ENCODE data around the gene SMAD4. TPM values are rescaled to one million over a fixed set of nuclear protein-coding genes. Genes with fewer than 3 reads are reported as not detected.
"Not testable (repeated sequence)": the region's sequence is repeated elsewhere in the genome, so short reads cannot be mapped to it uniquely, and the experiment has no call there.

SMAD4 gene
- total and polyA plus RNA-seq, 2 donors (not counting 3 experiments of a cell fraction or from before 2014, with no cell fraction given): 63.5 to 82.8 TPM

DNA sequence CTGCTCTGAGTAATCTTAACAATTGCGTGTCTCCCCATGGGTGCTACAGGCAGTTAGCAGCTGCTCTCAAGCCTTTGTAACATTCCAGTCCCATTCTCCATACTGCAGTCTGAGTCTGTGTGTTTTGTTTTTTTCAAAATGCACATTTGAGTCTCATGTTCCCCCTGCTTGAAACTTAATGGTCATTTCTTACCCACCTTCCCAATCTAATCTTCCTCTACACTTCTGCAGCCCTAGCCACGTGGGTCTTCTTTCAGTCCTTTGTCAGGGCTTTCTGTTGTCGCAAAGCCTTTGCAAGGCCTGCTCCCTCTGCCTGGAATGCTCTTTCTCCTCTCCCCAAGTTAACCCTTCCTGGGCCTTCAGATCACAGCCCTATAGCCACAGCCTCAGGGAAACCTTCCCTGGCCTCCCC lies 37.7 kb upstream of the SMAD4 start:
- dilution Hi-C loops (cut with MboI; ENCODE audit: extremely low pct_ligation_motif_present, low sequenced_read_pairs): no loop called here
- intact Hi-C loops (cut with micrococcal nuclease): no loop called here
- FAIRE-seq (no peak), DNase-seq (ENCODE audit: low read depth, low spot score) (no peak)
- Histone ChIP-seq H3K4me2 (ENCODE audit: insufficient read depth, low read length) (no peak overlapping the region), H3K9ac (replicated peaks; ENCODE audit: extremely low read depth, insufficient read depth, low read length) (no peak overlapping the region), H3K9me1 (replicated peaks; ENCODE audit: control insufficient read depth, extremely low read depth, insufficient read depth, low read length) (no peaks in the 10 kb centered on the region), H3K79me2 (ENCODE audit: control insufficient read depth, insufficient read depth, low read length) (no peaks in the 10 kb centered on the region), H3K36me3 (ENCODE audit: control insufficient read depth in 2 of 2, extremely low read depth in 1 of 2, insufficient read depth in 2 of 2, low read length in 2 of 2) (no peaks in the 10 kb centered on the region), H3K4me1 (ENCODE audit: control insufficient read depth, extremely low read depth, insufficient read depth, low read length) (no peaks in the 10 kb centered on the region), H2AFZ (ENCODE audit: low read depth, low read length) (no peak overlapping the region), H3K4me3 (replicated peaks in 1 of 3; ENCODE audit: insufficient read depth in 1 of 3, low read depth in 1 of 3, low read length in 3 of 3) (no peak overlapping the region), H3K27me3 (ENCODE audit: control insufficient read depth in 2 of 2, insufficient read depth in 2 of 2, low read length in 2 of 2) (no peaks in the 10 kb centered on the region), H3K9me3 (replicated peaks; ENCODE audit: control insufficient read depth, insufficient read depth, low read length) (no peaks in the 10 kb centered on the region), H3K27ac (ENCODE audit: insufficient read depth, low read depth, low read length) (no peak overlapping the region), H4K20me1 (replicated peaks; ENCODE audit: control insufficient read depth, extremely low read depth, insufficient read depth, low read length) (no peaks in the 10 kb centered on the region)
- TF ChIP-seq POLR2A (IDR thresholded peaks at IDR 0.05; ENCODE audit: low read depth, low read length) (no peak), MYC (IDR thresholded peaks at IDR 0.05; ENCODE audit: low read depth, low read length) (no peak), FOS (IDR thresholded peaks at IDR 0.05; ENCODE audit: borderline replicate concordance, insufficient read depth, low read length) (no peak), POLR2AphosphoS5 (IDR thresholded peaks at IDR 0.05; ENCODE audit: insufficient read depth, low read depth, low read length) (no peak)
- no TSS peak for BruUV-seq (replicated peaks)
- POLR2A ChIA-PET: no interaction called here
- CTCF ChIA-PET: no interaction called here

DNA sequence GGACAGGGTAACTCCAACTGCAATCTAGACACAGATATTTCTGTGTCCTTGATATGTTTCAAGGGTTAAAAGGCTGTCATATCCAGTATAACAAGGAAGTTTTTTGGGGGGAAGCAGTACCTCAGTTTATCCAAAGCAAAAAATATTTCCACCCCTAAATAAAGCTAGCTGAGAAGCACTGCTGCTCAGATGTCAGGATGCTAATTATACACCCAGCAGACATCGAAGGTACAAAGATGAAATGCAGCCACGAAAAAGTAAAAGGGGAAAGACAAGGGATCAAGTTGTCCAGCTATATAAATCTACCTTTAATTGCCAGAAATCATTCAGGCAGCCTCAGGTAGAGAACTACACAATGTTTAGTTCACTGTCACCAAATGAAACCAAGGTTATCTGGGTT lies 36.0 kb upstream of the SMAD4 start:
- Histone ChIP-seq H3K9me3 (replicated peaks; ENCODE audit: control insufficient read depth, insufficient read depth, low read length) (no peaks in the 10 kb centered on the region), H3K4me2 (ENCODE audit: insufficient read depth, low read length) (no peak overlapping the region), H3K9ac (replicated peaks; ENCODE audit: extremely low read depth, insufficient read depth, low read length) (no peak overlapping the region), H3K27ac (ENCODE audit: insufficient read depth, low read depth, low read length) (no peak overlapping the region), H3K4me1 (ENCODE audit: control insufficient read depth, extremely low read depth, insufficient read depth, low read length) (no peaks in the 10 kb centered on the region), H3K4me3 (replicated peaks in 1 of 3; ENCODE audit: insufficient read depth in 1 of 3, low read depth in 1 of 3, low read length in 3 of 3) (no peak overlapping the region), H3K79me2 (ENCODE audit: control insufficient read depth, insufficient read depth, low read length) (no peaks in the 10 kb centered on the region), H3K9me1 (replicated peaks; ENCODE audit: control insufficient read depth, extremely low read depth, insufficient read depth, low read length) (no peaks in the 10 kb centered on the region), H2AFZ (ENCODE audit: low read depth, low read length) (no peak overlapping the region), H3K27me3 (ENCODE audit: control insufficient read depth in 2 of 2, insufficient read depth in 2 of 2, low read length in 2 of 2) (no peaks in the 10 kb centered on the region), H4K20me1 (replicated peaks; ENCODE audit: control insufficient read depth, extremely low read depth, insufficient read depth, low read length) (no peaks in the 10 kb centered on the region), H3K36me3 (ENCODE audit: control insufficient read depth in 2 of 2, extremely low read depth in 1 of 2, insufficient read depth in 2 of 2, low read length in 2 of 2) (no peaks in the 10 kb centered on the region)
- intact Hi-C loops (cut with micrococcal nuclease): no loop called here
- ChIA-PET POLR2A (no interaction called here), CTCF (interaction anchor here (1.5 kb wide), 1 partner anchor 114 kb away, joined by 3 read pairs; no protein-coding TSS in a partner anchor)
- no peak for DNase-seq (ENCODE audit: low read depth, low spot score)
- TF ChIP-seq GATA2 (IDR thresholded peaks at IDR 0.05; ENCODE audit: insufficient read depth, insufficient read length, low read depth, low read length) (no peak), POLR2A (IDR thresholded peaks at IDR 0.05; ENCODE audit: low read depth, low read length) (no peak), FOS (IDR thresholded peaks at IDR 0.05; ENCODE audit: borderline replicate concordance, insufficient read depth, low read length) (no peak), POLR2AphosphoS5 (IDR thresholded peaks at IDR 0.05; ENCODE audit: insufficient read depth, low read depth, low read length) (no peak), EZH2 (IDR thresholded peaks at IDR 0.05; ENCODE audit: borderline replicate concordance, low read depth, low read length, severe bottlenecking) (no peak), MYC (IDR thresholded peaks at IDR 0.05; ENCODE audit: low read depth, low read length) (no peak), JUN (IDR thresholded peaks at IDR 0.05; ENCODE audit: borderline replicate concordance, insufficient read depth, insufficient read length, low read depth) (no peak)
- TF ChIP-seq, protein P1, sequence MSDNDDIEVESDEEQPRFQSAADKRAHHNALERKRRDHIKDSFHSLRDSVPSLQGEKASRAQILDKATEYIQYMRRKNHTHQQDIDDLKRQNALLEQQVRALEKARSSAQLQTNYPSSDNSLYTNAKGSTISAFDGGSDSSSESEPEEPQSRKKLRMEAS (IDR thresholded peaks at IDR 0.05; ENCODE audit: insufficient read depth, insufficient read length): no peak
- TF ChIP-seq, protein P2, sequence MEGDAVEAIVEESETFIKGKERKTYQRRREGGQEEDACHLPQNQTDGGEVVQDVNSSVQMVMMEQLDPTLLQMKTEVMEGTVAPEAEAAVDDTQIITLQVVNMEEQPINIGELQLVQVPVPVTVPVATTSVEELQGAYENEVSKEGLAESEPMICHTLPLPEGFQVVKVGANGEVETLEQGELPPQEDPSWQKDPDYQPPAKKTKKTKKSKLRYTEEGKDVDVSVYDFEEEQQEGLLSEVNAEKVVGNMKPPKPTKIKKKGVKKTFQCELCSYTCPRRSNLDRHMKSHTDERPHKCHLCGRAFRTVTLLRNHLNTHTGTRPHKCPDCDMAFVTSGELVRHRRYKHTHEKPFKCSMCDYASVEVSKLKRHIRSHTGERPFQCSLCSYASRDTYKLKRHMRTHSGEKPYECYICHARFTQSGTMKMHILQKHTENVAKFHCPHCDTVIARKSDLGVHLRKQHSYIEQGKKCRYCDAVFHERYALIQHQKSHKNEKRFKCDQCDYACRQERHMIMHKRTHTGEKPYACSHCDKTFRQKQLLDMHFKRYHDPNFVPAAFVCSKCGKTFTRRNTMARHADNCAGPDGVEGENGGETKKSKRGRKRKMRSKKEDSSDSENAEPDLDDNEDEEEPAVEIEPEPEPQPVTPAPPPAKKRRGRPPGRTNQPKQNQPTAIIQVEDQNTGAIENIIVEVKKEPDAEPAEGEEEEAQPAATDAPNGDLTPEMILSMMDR (IDR thresholded peaks at IDR 0.05; ENCODE audit: extremely low read depth in 1 of 2, insufficient read depth in 1 of 2, low read depth in 1 of 2, low read length in 2 of 2): no peak
- dilution Hi-C loops (cut with MboI; ENCODE audit: extremely low pct_ligation_motif_present, low sequenced_read_pairs): no loop called here
- no peak for FAIRE-seq
- BruUV-seq (replicated peaks): no TSS peak

DNA sequence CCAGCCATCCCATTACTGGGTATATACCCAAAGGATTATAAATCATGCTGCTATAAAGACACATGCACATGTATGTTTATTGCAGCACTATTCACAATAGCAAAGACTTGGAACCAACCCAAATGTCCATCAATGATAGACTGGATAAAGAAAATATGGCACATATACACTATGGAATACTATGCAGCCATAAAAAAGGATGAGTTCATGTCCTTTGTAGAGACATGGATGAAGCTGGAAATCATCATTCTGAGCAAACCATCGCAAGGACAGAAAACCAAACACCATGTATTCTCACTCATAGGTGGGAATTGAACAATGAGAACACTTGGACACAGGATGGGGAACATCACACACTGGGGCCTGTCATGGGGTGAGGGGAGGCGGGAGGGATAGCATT lies 26.8 kb upstream of the SMAD4 start:
- H3K9me3 ChIP-seq (replicated peaks; ENCODE audit: control insufficient read depth, insufficient read depth, low read length); H3K9me1 ChIP-seq (replicated peaks; ENCODE audit: control insufficient read depth, extremely low read depth, insufficient read depth, low read length); H3K4me1 ChIP-seq (ENCODE audit: control insufficient read depth, extremely low read depth, insufficient read depth, low read length); FAIRE-seq; intact Hi-C loops (cut with micrococcal nuclease); BruUV-seq (replicated peaks); H2AFZ ChIP-seq (ENCODE audit: low read depth, low read length); H3K4me2 ChIP-seq (ENCODE audit: insufficient read depth, low read length); H3K27me3 ChIP-seq (ENCODE audit: control insufficient read depth in 2 of 2, insufficient read depth in 2 of 2, low read length in 2 of 2); POLR2A ChIA-PET; H3K36me3 ChIP-seq (ENCODE audit: control insufficient read depth in 2 of 2, extremely low read depth in 1 of 2, insufficient read depth in 2 of 2, low read length in 2 of 2); H3K9ac ChIP-seq (replicated peaks; ENCODE audit: extremely low read depth, insufficient read depth, low read length); DNase-seq (ENCODE audit: low read depth, low spot score); H4K20me1 ChIP-seq (replicated peaks; ENCODE audit: control insufficient read depth, extremely low read depth, insufficient read depth, low read length); H3K79me2 ChIP-seq (ENCODE audit: control insufficient read depth, insufficient read depth, low read length); H3K27ac ChIP-seq (ENCODE audit: insufficient read depth, low read depth, low read length); dilution Hi-C loops (cut with MboI; ENCODE audit: extremely low pct_ligation_motif_present, low sequenced_read_pairs); H3K4me3 ChIP-seq (replicated peaks in 1 of 3; ENCODE audit: insufficient read depth in 1 of 3, low read depth in 1 of 3, low read length in 3 of 3): not testable (repeated sequence)
- CTCF ChIA-PET: interaction anchor here (1.0 kb wide), 1 partner anchor 17 kb away, joined by 3 read pairs; no protein-coding TSS in a partner anchor
